HG03565 (cell line): ENCODE data around the gene HSPA6.
"Not testable (repeated sequence)": the region's sequence is repeated elsewhere in the genome, so short reads cannot be mapped to it uniquely, and the experiment has no call there.

Experiments used
- ATAC-seq: cut with Tn5 transposase; IDR thresholded peaks from one replicate; pipeline ENCODE4 v1.9.1; 2021; ENCODE audit warnings: mild to moderate bottlenecking, moderate library complexity; ENCODE audit not compliant: unreplicated experiment

HSPA6 gene

GRCh38 chr1:161557506-161558450 is 33.4 kb downstream of the HSPA6 start:
- not testable (repeated sequence) for ATAC-seq

GRCh38 chr1:161560960-161561715 is 36.8 kb downstream of the HSPA6 start:
- ATAC-seq = not testable (repeated sequence)

DNA sequence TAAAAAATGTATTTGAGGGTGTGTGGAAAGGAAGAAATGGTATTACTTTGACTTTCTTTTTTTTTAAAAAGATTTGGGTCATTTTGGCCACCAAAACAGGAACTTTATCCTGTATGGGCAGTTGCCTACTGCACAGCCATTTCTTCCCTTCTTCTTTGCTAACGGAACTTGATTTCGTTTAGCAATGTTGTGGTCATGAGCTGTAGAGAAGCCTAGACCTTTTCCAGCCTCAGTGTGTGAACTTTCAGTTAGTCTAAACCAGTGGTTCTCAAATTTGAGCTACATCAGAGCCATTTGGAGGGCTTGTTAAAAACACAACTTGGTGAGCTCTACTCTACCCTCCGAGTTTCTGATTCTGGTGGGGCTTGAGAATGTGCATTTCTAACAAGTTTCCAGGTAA is 38.1 kb downstream of the HSPA6 start:
- ATAC-seq = not testable (repeated sequence)

GRCh38 chr1:161563522-161563921 is 39.2 kb downstream of the HSPA6 start:
- not testable (repeated sequence) for ATAC-seq

DNA sequence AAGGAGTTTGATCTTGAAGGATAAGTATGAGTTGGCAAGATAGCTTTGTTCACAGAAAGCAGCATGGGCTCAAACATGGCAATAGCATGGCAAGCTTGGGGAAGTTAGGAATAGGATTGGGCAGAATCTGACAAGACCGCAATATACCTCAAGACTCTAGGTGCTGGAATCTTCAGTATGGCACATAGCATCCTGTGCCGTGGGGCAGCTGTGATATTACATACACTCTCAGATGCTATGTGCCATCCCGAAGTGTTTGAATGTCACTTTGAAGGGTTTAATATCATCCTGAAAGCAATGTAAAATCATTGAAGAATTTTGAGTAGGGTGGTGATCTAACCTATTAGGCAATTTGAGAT is 42.2 kb downstream of the HSPA6 start:
- ATAC-seq = not testable (repeated sequence)

GRCh38 chr1:161571703-161572102 is 47.4 kb downstream of the HSPA6 start:
- not testable (repeated sequence) for ATAC-seq
